ENCODE data around the gene CCDC192. TPM values are rescaled to one million over a fixed set of nuclear protein-coding genes. Genes with fewer than 3 reads are reported as not detected.
"Not testable (repeated sequence)": the region's sequence is repeated elsewhere in the genome, so short reads cannot be mapped to it uniquely, and the experiment has no call there.

The CCDC192 gene
- total and polyA plus RNA-seq, 10 of the 15 experiments (the other 5 are each of a cell fraction or from before 2014, with no cell fraction given) = 0.20 to 0.79 (median 0.32) TPM; not detected in 4

- H3K79me2 ChIP-seq (ENCODE audit: control insufficient read depth, insufficient read depth, low read length); H3K4me2 ChIP-seq (ENCODE audit: control insufficient read depth, insufficient read depth); H3K4me1 ChIP-seq (ENCODE audit: control insufficient read depth, insufficient read depth, low read length); H3K9me3 ChIP-seq (replicated peaks; ENCODE audit: control insufficient read depth, insufficient read depth, low read length); SMC1A ChIA-PET (ENCODE audit: uncharacterized antibody, unreplicated experiment); H3K4me3 ChIP-seq; ATAC-seq; FAIRE-seq; H3K36me3 ChIP-seq (ENCODE audit: control insufficient read depth in 2 of 2, insufficient read depth in 2 of 2, low read length in 1 of 2); H3K9ac ChIP-seq (ENCODE audit: control insufficient read depth, insufficient read depth, low read length); in situ Hi-C loops (cut with MboI); BruUV-seq (replicated peaks); H4K20me1 ChIP-seq (ENCODE audit: control insufficient read depth, insufficient read depth); CTCF ChIA-PET; H3K27me3 ChIP-seq (replicated peaks in 1 of 2; ENCODE audit: control insufficient read depth in 2 of 2, insufficient read depth in 2 of 2, low read length in 1 of 2); intact Hi-C loops (cut with micrococcal nuclease; ENCODE audit: unreplicated experiment); POLR2A ChIA-PET; H3K27ac ChIP-seq (ENCODE audit: control insufficient read depth, insufficient read depth); DNase-seq (ENCODE audit: low read depth, low spot score); H2AFZ ChIP-seq (ENCODE audit: control insufficient read depth, low read depth, low read length); RAD21 ChIA-PET (ENCODE audit: unreplicated experiment): not testable (repeated sequence)
- WGBS (ENCODE audit: insufficient coverage, insufficient replicate concordance, low lambda C conversion rate, missing lambda C conversion rate) = 10% methylated on average over 3 of the region's 3 CpGs
Measured at GRCh38 chr5:127679691-127680330, 23.4 kb upstream of the CCDC192 start.

GRCh38 chr5:127680595-127680994 is 22.6 kb upstream of the CCDC192 start:
- Histone ChIP-seq H3K4me1 (ENCODE audit: control insufficient read depth, insufficient read depth, low read length) (no peaks in the 10 kb centered on the region), H3K9me3 (replicated peaks; ENCODE audit: control insufficient read depth, insufficient read depth, low read length) (no peaks in the 10 kb centered on the region), H3K4me3 (no peak overlapping the region), H3K27me3 (replicated peaks in 1 of 2; ENCODE audit: control insufficient read depth in 2 of 2, insufficient read depth in 2 of 2, low read length in 1 of 2) (no peaks in the 10 kb centered on the region), H3K9ac (ENCODE audit: control insufficient read depth, insufficient read depth, low read length) (no peak overlapping the region), H4K20me1 (ENCODE audit: control insufficient read depth, insufficient read depth) (no peaks in the 10 kb centered on the region), H3K36me3 (ENCODE audit: control insufficient read depth in 2 of 2, insufficient read depth in 2 of 2, low read length in 1 of 2) (no peaks in the 10 kb centered on the region), H3K79me2 (ENCODE audit: control insufficient read depth, insufficient read depth, low read length) (no peaks in the 10 kb centered on the region), H2AFZ (ENCODE audit: control insufficient read depth, low read depth, low read length) (no peak overlapping the region), H3K4me2 (ENCODE audit: control insufficient read depth, insufficient read depth) (no peak overlapping the region), H3K27ac (ENCODE audit: control insufficient read depth, insufficient read depth) (no peak overlapping the region)
- WGBS (ENCODE audit: insufficient coverage, insufficient replicate concordance, low lambda C conversion rate, missing lambda C conversion rate) = 0% methylated on average over 1 of the region's 1 CpG
- ChIA-PET CTCF (interaction anchor here (0.7 kb wide), 1 partner anchor 80 kb away, joined by 5 read pairs; no protein-coding TSS in a partner anchor), RAD21 (ENCODE audit: unreplicated experiment) (no interaction called here), SMC1A (ENCODE audit: uncharacterized antibody, unreplicated experiment) (interaction anchor here (0.8 to 1.0 kb wide), 3 partner anchors 10 to 154 kb away, joined by 3 read pairs; no protein-coding TSS in a partner anchor), POLR2A (no interaction called here)
- DNase-seq (ENCODE audit: low read depth, low spot score) = no peak
- no peak for ATAC-seq
- FAIRE-seq = no peak
- BruUV-seq (replicated peaks) = no TSS peak
- intact Hi-C loops (cut with micrococcal nuclease; ENCODE audit: unreplicated experiment) = no loop called here
- in situ Hi-C loops (cut with MboI) = no loop called here
- TF ChIP-seq E4F1 (IDR thresholded peaks at IDR 0.05; ENCODE audit: borderline replicate concordance, partially characterized antibody) (no peak), PBX3 (IDR thresholded peaks at IDR 0.05; ENCODE audit: insufficient replicate concordance, low read depth, low read length) (no peak), SMC3 (IDR thresholded peaks at IDR 0.05; ENCODE audit: borderline replicate concordance, low read length) (no peak), GATAD2B (conservative IDR thresholded peaks at IDR 0.05; ENCODE audit: low read depth) (no peak), KLF5 (IDR thresholded peaks at IDR 0.05; ENCODE audit: partially characterized antibody) (no peak), SREBF2 (IDR thresholded peaks at IDR 0.05; ENCODE audit: low read length) (no peak), RUNX3 (IDR thresholded peaks at IDR 0.05; ENCODE audit: low read length) (no peak), TARDBP (IDR thresholded peaks at IDR 0.05; ENCODE audit: borderline replicate concordance) (no peak), EGR1 (IDR thresholded peaks at IDR 0.05; ENCODE audit: borderline replicate concordance in 1 of 2, low read depth in 2 of 2, low read length in 2 of 2) (no peak), CHD1 (IDR thresholded peaks at IDR 0.05; ENCODE audit: low read depth, low read length) (no peak), SP1 (IDR thresholded peaks at IDR 0.05; ENCODE audit: low read depth, low read length) (no peak), TCF12 (IDR thresholded peaks at IDR 0.05; ENCODE audit: low read depth, low read length) (no peak), CREB1 (IDR thresholded peaks at IDR 0.05; ENCODE audit: low read depth) (no peak), MTA2 (IDR thresholded peaks at IDR 0.05; ENCODE audit: low read depth) (no peak), DPF2 (IDR thresholded peaks at IDR 0.05) (no peak), NR2C2 (IDR thresholded peaks at IDR 0.05; ENCODE audit: borderline replicate concordance, control insufficient read depth, insufficient read length, low read depth) (no peak)

Data from GM12878 (cell line).